Thyroid gland (tissue), 4 donors: ENCODE results near the gene KMT5C.

ENCODE experiments used
- POLR2A ChIP-seq, 2 donors: fragments of 450-650 bp; IDR thresholded peaks; one replicate each; pipeline ENCODE4 v1.6.1; 2017; ENCODE audit warnings: antibody characterized with exemption in 2 of 2, mild to moderate bottlenecking in 2 of 2, moderate library complexity in 1 of 2
- TF ChIP-seq, protein P1 (sequence below), 6 experiments: fragments of 200-600 bp in 3 of 6; fragments of 450-650 bp in 3 of 6; sonication (generic) in 3 of 6; IDR thresholded peaks; one replicate each; pipeline ENCODE4 v1.5.1; 2016 to 2019; ENCODE audit warnings: antibody characterized with exemption in 6 of 6, mild to moderate bottlenecking in 2 of 6, inconsistent platforms in 1 of 6, moderate library complexity in 1 of 6

DNA sequence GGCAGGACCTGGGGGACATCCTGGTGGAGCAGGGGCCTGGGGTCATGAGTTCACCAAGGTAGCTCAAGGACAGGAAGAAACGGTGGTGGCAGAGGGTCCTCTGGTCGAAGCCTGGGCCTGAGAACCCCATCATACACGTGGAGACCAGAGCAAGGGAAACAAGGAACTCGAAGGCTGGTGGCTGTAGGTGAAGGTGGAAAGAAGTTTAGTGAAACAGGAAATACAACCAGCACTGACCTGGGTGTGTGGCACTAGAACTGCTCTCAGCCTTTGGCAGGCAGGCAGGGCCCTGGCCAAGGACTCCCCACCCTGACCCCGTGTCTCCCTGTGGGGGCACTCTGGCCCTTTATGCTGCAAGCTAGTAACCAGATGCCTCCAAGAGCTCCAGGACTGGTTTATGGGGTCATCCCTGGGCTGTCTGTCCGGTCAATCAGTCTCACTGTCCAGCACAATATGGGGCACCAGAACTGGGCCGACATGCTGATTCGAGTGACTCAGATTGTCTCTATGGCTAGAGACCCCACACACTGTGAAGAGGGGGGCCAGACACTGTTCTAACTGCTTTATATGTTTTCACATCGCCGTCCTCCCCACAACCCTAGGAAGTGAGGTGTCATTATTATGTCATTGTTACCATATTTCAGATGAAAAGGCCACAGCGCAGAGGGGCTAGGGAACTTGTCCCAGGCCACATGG lies 11.1 kb downstream of the KMT5C start:
- TF ChIP-seq, protein P1, sequence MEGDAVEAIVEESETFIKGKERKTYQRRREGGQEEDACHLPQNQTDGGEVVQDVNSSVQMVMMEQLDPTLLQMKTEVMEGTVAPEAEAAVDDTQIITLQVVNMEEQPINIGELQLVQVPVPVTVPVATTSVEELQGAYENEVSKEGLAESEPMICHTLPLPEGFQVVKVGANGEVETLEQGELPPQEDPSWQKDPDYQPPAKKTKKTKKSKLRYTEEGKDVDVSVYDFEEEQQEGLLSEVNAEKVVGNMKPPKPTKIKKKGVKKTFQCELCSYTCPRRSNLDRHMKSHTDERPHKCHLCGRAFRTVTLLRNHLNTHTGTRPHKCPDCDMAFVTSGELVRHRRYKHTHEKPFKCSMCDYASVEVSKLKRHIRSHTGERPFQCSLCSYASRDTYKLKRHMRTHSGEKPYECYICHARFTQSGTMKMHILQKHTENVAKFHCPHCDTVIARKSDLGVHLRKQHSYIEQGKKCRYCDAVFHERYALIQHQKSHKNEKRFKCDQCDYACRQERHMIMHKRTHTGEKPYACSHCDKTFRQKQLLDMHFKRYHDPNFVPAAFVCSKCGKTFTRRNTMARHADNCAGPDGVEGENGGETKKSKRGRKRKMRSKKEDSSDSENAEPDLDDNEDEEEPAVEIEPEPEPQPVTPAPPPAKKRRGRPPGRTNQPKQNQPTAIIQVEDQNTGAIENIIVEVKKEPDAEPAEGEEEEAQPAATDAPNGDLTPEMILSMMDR (IDR thresholded peaks at IDR 0.05), result no peak
- no peak for TF ChIP-seq POLR2A (IDR thresholded peaks at IDR 0.05)
